ENCODE measurements around the gene MMS19.

GRCh38 chr10:97532935-97533671 is 34.9 kb upstream of the MMS19 start:
- no peak for TF ChIP-seq POLR2AphosphoS5 (IDR thresholded peaks at IDR 0.05)
- TF ChIP-seq CTCF (IDR thresholded peaks at IDR 0.05 in 8 of 11, conservative IDR thresholded peaks at IDR 0.05 in 3 of 11): no peak
